GM20000 (cell line): ENCODE results near the gene PLD2.
"Not testable (repeated sequence)": the region's sequence is repeated elsewhere in the genome, so short reads cannot be mapped to it uniquely, and the experiment has no call there.

Experiments used
- DNase-seq: peaks from one replicate; pipeline ENCODE4 v3.0.0; 2012; ENCODE audit warnings: low spot score
- CTCF ChIP-seq: IDR thresholded peaks from 2 replicates; pipeline ENCODE4 v1.5.1; 2012; ENCODE audit warnings: mild to moderate bottlenecking, control low read depth; ENCODE audit errors: extremely low read depth, missing control alignments

The PLD2 gene

GRCh38 chr17:4858882-4859260 is 51.9 kb downstream of the PLD2 start:
- no peak for DNase-seq
- no peak for TF ChIP-seq CTCF

GRCh38 chr17:4859816-4860625 is 53.1 kb downstream of the PLD2 start:
- TF ChIP-seq CTCF: no peak
- DNase-seq: no peak

GRCh38 chr17:4860651-4861050 is 53.7 kb downstream of the PLD2 start:
- DNase-seq: no peak
- no peak for TF ChIP-seq CTCF

GRCh38 chr17:4861052-4861451 is 54.1 kb downstream of the PLD2 start:
- no peak for DNase-seq
- TF ChIP-seq CTCF: no peak

- no peak for TF ChIP-seq CTCF
- DNase-seq: no peak
These were observed 55.8 kb downstream of the PLD2 start for GRCh38 chr17:4862720-4863119.

GRCh38 chr17:4863321-4863720 is 56.4 kb downstream of the PLD2 start:
- no peak for DNase-seq
- no peak for TF ChIP-seq CTCF

- DNase-seq: not testable (repeated sequence)
These were observed 60.6 kb downstream of the PLD2 start for GRCh38 chr17:4867535-4867934.

GRCh38 chr17:4869058-4869998 is 62.4 kb downstream of the PLD2 start:
- DNase-seq: not testable (repeated sequence)
